Skin of body (tissue), 2 donors: Measurements from ENCODE around the gene EMILIN3. TPM values are rescaled to one million over a fixed set of nuclear protein-coding genes. Genes with fewer than 3 reads are reported as not detected.
"Not testable (repeated sequence)": the region's sequence is repeated elsewhere in the genome, so short reads cannot be mapped to it uniquely, and the experiment has no call there.

Source experiments
- DNase-seq: peaks from one replicate; lab custom pipeline; 2025; lab: John Stamatoyannopoulos, UW
- total RNA-seq: library from RNA; depleted of rRNA; stranded (reverse); fragments of >200 nt; gene quantifications from one replicate; pipeline ENCODE4 v1.2.3, GENCODE V29; 2014

The EMILIN3 gene
- total RNA-seq, 1 donor from 2014 or later: 18.4 TPM

DNA sequence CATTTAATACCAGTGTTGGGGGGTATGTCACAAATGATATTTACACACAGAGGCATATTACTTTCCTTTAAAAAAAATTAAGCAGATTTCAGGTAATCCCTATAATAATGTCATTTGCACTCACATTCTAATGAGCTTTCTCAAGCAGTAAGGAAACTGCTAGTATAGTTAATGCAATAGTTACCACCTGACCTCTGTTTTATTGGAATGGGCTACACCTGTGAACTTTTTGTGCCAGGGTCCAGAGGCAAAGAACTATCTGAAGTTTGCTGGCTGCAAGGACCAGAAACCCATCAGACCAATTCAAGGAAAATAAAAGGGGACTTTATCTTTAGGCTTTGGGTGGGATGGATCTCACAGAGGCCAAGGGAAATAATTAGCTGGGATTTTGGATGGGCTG lies 46.2 kb downstream of the EMILIN3 start:
- DNase-seq: no peak

GRCh38 chr20:41318271-41318649 lies 48.4 kb downstream of the EMILIN3 start:
- no peak for DNase-seq

DNA sequence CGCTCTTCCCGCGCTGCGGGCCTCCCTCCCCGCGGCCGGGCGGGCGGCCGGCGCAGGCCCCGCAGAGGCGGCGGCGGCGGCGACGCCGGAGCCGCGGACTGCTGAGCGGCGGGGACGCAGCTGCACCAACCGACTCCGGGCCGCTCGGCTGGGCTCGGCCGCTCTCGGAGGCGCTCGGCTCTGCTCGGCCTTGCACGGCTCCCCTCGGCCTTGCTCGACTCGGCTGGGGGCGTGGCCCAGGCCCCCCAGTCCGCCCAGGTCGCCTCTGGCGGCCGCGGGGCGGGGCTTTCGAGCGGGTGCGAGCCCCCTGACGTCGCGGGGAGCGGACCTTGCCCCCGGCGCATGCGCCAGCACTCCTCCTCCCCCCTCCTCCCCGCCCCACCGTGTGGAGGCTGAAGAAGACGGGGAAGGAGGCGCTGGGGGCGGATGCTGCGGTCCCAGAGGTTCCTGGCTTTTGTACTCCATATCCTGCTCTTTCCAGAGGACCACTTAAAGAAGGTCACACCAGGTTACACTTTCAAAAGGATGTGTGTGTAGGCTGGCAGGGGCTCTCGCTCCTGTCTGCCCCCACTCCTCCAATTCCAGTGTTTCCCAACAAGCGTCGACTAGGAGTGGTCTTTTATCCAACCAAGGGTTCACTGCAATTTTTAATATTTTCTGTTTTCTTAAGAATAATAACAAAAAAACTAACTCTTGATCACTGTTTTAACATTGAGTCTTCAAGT lies 48.9 kb downstream of the EMILIN3 start, which contains the start of gene ZHX3:
Gene ZHX3 (minus strand): TSS at position 186 of the 725 bp plus-strand sequence. CDS start 112,815 bp downstream, outside the sequence.
- peak; percentile 98 for DNase-seq

DNA sequence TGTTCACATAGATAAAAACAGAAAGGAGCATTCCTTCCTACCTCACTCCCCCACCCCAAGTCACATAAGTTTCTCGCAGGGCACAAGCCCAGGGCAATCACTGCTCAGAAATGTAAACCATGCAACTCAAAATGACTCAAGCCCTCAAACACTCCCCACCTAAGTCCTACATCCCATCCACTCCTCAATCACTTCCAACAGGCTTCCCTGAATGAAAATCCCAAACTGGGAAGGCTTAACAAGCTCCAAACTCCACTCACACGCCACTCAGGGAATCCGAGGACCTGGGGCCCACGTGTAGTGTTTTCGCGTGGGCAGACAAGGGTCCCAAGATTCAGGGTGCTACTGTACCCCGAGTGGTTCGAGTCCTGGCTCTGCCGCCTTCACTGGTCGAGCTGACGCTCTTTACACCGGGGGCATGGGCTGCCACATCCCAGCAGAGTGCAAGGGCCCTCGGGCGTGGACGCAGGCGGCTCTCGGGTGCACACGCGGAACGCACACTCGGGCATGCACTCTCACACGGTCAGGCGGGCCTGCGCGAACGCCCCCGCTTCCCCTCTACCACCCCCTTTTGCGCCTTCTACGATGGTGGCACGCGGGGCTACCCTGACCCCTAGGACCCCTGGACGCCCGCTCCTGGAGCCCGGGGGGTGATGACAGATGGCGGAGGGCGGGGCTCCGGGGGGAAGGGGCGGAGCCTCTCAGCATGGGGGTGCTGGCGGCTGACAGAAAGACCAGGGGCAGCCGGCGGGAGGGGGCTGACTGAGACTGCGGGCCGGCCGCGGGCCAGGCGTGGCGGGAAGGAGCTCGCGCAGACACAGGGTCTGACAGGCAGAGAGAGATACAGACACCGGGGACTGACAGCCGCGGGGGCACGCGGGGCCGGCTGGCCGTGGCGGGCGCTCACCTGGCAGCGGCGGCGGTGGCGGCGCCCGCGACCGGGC lies 49.7 kb downstream of the EMILIN3 start:
- DNase-seq: peak; percentile 14

DNA sequence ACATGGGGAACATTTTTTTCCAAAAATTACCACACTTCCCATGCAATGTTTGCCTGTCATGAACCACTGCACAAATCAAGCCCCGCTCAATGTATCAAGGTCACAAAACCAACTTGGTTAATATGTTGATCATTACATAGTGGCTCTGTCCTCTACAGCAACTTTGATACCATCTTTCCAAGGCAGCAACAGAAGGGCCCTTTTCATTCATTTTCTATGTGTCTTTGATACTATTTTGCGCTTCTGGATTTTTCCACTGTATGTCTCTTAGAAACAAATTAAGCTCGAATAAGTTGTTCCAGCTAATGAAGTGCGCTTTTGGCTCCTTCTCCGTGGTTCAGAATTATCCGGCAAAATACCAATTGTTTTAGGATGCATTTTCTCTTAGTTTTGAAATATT lies 50.6 kb downstream of the EMILIN3 start:
- DNase-seq: no peak

GRCh38 chr20:41314386-41314785 lies 52.2 kb downstream of the EMILIN3 start:
- DNase-seq: no peak

DNA sequence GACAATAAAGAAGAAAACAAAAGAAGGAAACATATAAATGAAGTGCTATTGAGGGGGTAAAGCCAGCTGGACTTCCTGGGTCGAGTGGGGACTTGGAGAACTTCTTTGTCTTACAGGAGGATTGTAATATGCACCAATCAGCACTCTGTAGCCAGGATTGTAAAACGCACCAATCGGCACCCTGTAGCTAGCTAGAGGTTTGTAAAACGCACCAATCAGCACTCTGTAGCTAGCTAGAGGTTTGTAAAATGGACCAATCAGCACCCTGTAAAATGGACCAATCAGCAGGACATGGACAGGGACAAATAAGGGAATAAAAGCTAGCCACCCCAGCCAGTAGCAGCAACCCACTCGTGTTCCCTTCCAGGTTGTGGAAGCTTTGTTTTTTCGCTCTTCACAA lies 54.6 kb downstream of the EMILIN3 start:
- DNase-seq: not testable (repeated sequence)

Other genes starting within 250 kb of the EMILIN3 start
- gene PLCG1, start 229.3 kb downstream of the EMILIN3 start, total RNA-seq: 126 TPM
- gene ZHX3, start 49.1 kb downstream of the EMILIN3 start, total RNA-seq: 11.6 TPM
- 15.3 TPM for gene LPIN3, start 26.0 kb downstream of the EMILIN3 start, total RNA-seq